Gastrocnemius medialis (tissue), 4 donors: Measurements from ENCODE around the gene AGR3. TPM values are rescaled to one million over a fixed set of nuclear protein-coding genes. Genes with fewer than 3 reads are reported as not detected.

Experiments used
- ATAC-seq, 2 donors: fragments of 150-250 bp; one replicate each; pipeline ENCODE4 v1.9.1; 2016
- DNase-seq, 2 donors: peaks; one replicate each; pipeline ENCODE4 v3.0.0-alpha.2; 2019
- H3K27ac ChIP-seq, 4 donors: fragments of 200-600 bp; sonication (generic); 1 replicate in 1 of 4; 2 replicates in 3 of 4; pipeline ENCODE4 v1.5.1; 2016 to 2018; ENCODE audit warnings: mild to moderate bottlenecking in 2 of 4, moderate library complexity in 1 of 4
- H3K27me3 ChIP-seq, 3 donors: fragments of 200-600 bp; sonication (generic) in 2 of 3; 1 replicate in 1 of 3; 2 replicates in 2 of 3; pipeline versions ENCODE4 v1.5.1 to v1.6.0; 2016 to 2019; ENCODE audit warnings: mild to moderate bottlenecking in 1 of 3, moderate library complexity in 1 of 3
- H3K36me3 ChIP-seq, 2 donors: fragments of 200-600 bp; sonication (generic) in 1 of 2; one replicate each; pipeline ENCODE4 v1.5.1; 2017 to 2018
- H3K4me1 ChIP-seq, 2 donors: fragments of 200-600 bp; sonication (generic) in 1 of 2; one replicate each; pipeline ENCODE4 v1.5.1; 2016 to 2017; ENCODE audit warnings: mild to moderate bottlenecking in 2 of 2
- H3K4me3 ChIP-seq, 4 donors: fragments of 200-600 bp; sonication (generic) in 3 of 4; 1 replicate in 1 of 4; 2 replicates in 3 of 4; pipeline ENCODE4 v1.5.1; 2016 to 2019; ENCODE audit warnings: mild to moderate bottlenecking in 2 of 4
- H3K9me3 ChIP-seq, 3 donors: fragments of 200-600 bp; sonication (generic) in 2 of 3; 1 replicate in 1 of 3; 2 replicates in 2 of 3; pipeline ENCODE4 v1.5.1; 2016 to 2019
- POLR2A ChIP-seq, 2 donors: fragments of 450-650 bp; IDR thresholded peaks; one replicate each; pipeline ENCODE4 v1.6.1; 2017; ENCODE audit warnings: antibody characterized with exemption in 2 of 2, mild to moderate bottlenecking in 2 of 2, moderate library complexity in 2 of 2
- in situ Hi-C, 4 donors: fragments of 200-750 bp; cut with MboI; loops; one replicate each; pipeline versions ENCODE4 v1.15.0 to v1.8.0; 2017; ENCODE audit warnings: low sequenced_read_pairs in 4 of 4
- intact Hi-C: fragments of 100-400 bp; cut with DNase I; formaldehyde crosslinking; loops from one replicate; pipeline ENCODE4 v1.15.1; 2023; ENCODE audit warnings: low total_unique reads
- total RNA-seq, 4 donors: library from RNA; depleted of rRNA; stranded (reverse); fragments of >200 nt; gene quantifications; one replicate each; pipeline versions ENCODE4 v1.1.0 to v1.2.3, GENCODE V29; 2016
- TF ChIP-seq, protein P1 (sequence below), 5 experiments: fragments of 450-650 bp in 3 of 5; fragments of 200-600 bp in 2 of 5; sonication (generic) in 2 of 5; IDR thresholded peaks in 4 of 5; conservative IDR thresholded peaks in 1 of 5; 1 replicate in 4 of 5; 2 replicates in 1 of 5; pipeline ENCODE4 v1.5.1; 2016 to 2019; ENCODE audit warnings: antibody characterized with exemption in 5 of 5, mild to moderate bottlenecking in 3 of 5, moderate library complexity in 3 of 5

AGR3 gene
- total RNA-seq, 4 donors from 2014 or later, result not detected

DNA sequence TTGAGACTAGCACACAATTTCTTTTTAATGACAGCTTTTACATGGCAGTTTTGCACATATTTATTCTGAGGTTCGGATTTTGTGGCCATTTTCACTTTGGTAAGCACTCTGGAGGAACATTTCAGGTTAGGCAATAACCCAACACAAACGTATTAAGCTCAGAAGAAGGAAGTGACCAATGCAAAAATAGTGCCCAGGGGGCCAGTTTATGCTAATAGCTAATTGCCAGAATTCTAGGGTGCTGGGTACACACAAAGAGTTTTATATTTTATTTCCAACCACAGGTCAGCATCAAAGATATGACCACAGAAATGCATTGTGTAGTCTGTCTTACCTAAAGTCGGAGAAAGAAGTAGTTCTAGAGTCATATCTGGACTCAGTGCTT is 68.6 kb downstream of the AGR3 start:
- Histone ChIP-seq H3K27me3 (no peaks in the 10 kb centered on the region), H3K4me1 (no peaks in the 10 kb centered on the region), H3K9me3 (no peaks in the 10 kb centered on the region), H3K27ac (no peak overlapping the region), H3K36me3 (no peaks in the 10 kb centered on the region), H3K4me3 (no peak overlapping the region)
- DNase-seq (no peak), ATAC-seq (no peak)
- in situ Hi-C loops, result no loop called here
- TF ChIP-seq, protein P1, sequence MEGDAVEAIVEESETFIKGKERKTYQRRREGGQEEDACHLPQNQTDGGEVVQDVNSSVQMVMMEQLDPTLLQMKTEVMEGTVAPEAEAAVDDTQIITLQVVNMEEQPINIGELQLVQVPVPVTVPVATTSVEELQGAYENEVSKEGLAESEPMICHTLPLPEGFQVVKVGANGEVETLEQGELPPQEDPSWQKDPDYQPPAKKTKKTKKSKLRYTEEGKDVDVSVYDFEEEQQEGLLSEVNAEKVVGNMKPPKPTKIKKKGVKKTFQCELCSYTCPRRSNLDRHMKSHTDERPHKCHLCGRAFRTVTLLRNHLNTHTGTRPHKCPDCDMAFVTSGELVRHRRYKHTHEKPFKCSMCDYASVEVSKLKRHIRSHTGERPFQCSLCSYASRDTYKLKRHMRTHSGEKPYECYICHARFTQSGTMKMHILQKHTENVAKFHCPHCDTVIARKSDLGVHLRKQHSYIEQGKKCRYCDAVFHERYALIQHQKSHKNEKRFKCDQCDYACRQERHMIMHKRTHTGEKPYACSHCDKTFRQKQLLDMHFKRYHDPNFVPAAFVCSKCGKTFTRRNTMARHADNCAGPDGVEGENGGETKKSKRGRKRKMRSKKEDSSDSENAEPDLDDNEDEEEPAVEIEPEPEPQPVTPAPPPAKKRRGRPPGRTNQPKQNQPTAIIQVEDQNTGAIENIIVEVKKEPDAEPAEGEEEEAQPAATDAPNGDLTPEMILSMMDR (IDR thresholded peaks at IDR 0.05 in 4 of 5, conservative IDR thresholded peaks at IDR 0.05 in 1 of 5), result no peak
- no peak for TF ChIP-seq POLR2A (IDR thresholded peaks at IDR 0.05)
- intact Hi-C loops, result no loop called here

GRCh38 chr7:16812542-16813231 is 69.1 kb downstream of the AGR3 start:
- TF ChIP-seq, protein P1 (IDR thresholded peaks at IDR 0.05 in 4 of 5, conservative IDR thresholded peaks at IDR 0.05 in 1 of 5), result no peak
- no peak for TF ChIP-seq POLR2A (IDR thresholded peaks at IDR 0.05)
- no peaks in the 10 kb centered on the region for H3K9me3 ChIP-seq
- no peak overlapping the region for H3K27ac ChIP-seq
- H3K4me3 ChIP-seq, result no peak overlapping the region
- no peak for ATAC-seq
- in situ Hi-C loops (no loop called here), intact Hi-C loops (no loop called here)
- no peaks in the 10 kb centered on the region for H3K4me1 ChIP-seq
- H3K36me3 ChIP-seq, result no peaks in the 10 kb centered on the region
- DNase-seq, result no peak
- H3K27me3 ChIP-seq, result no peaks in the 10 kb centered on the region

DNA sequence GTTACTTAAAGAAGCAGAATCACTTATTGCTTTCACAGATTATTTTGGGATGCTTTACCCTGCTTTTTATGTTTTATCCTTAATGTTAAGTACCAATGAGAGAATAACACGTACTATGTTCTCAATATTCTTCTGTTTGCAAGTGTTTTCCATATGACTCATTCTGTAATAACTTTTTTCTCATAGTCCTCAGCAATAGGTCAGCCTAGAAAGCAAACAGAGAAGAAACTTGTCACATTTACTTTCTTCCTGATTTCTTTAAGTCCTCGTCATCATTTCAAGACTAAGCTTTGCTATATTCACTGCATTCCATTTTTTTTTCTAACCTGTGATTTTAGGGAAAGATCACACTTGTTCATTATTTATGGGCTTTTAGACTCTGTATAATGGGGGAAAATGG is 70.2 kb downstream of the AGR3 start:
- no peak overlapping the region for H3K4me3 ChIP-seq
- H3K9me3 ChIP-seq, result no peaks in the 10 kb centered on the region
- no peaks in the 10 kb centered on the region for H3K36me3 ChIP-seq
- in situ Hi-C loops (no loop called here), intact Hi-C loops (no loop called here)
- no peaks in the 10 kb centered on the region for H3K27me3 ChIP-seq
- DNase-seq (no peak), ATAC-seq (no peak)
- H3K27ac ChIP-seq, result no peak overlapping the region
- TF ChIP-seq POLR2A (IDR thresholded peaks at IDR 0.05), result no peak
- TF ChIP-seq, protein P1 (IDR thresholded peaks at IDR 0.05 in 4 of 5, conservative IDR thresholded peaks at IDR 0.05 in 1 of 5), result no peak
- no peaks in the 10 kb centered on the region for H3K4me1 ChIP-seq

GRCh38 chr7:16810573-16810972 is 71.2 kb downstream of the AGR3 start:
- no peak for TF ChIP-seq POLR2A (IDR thresholded peaks at IDR 0.05)
- TF ChIP-seq, protein P1 (IDR thresholded peaks at IDR 0.05 in 4 of 5, conservative IDR thresholded peaks at IDR 0.05 in 1 of 5), result no peak
- H3K36me3 ChIP-seq, result no peaks in the 10 kb centered on the region
- no peaks in the 10 kb centered on the region for H3K9me3 ChIP-seq
- H3K27ac ChIP-seq, result no peak overlapping the region
- in situ Hi-C loops (no loop called here), intact Hi-C loops (no loop called here)
- H3K4me1 ChIP-seq, result no peaks in the 10 kb centered on the region
- DNase-seq, result no peak
- no peaks in the 10 kb centered on the region for H3K27me3 ChIP-seq
- ATAC-seq, result no peak
- H3K4me3 ChIP-seq, result no peak overlapping the region

- in situ Hi-C loops, result no loop called here
- TF ChIP-seq POLR2A (IDR thresholded peaks at IDR 0.05), result no peak
- TF ChIP-seq, protein P1 (IDR thresholded peaks at IDR 0.05 in 4 of 5, conservative IDR thresholded peaks at IDR 0.05 in 1 of 5), result no peak
- Histone ChIP-seq H3K9me3 (no peaks in the 10 kb centered on the region), H3K4me3 (no peak overlapping the region), H3K27ac (no peak overlapping the region), H3K4me1 (no peaks in the 10 kb centered on the region), H3K27me3 (no peaks in the 10 kb centered on the region), H3K36me3 (no peaks in the 10 kb centered on the region)
- intact Hi-C loops, result no loop called here
- no peak for DNase-seq
- no peak for ATAC-seq
Measured at GRCh38 chr7:16810112-16810511, 71.7 kb downstream of the AGR3 start.
